CD4-positive, alpha-beta T cell (primary cell): ENCODE results near the gene ACCS. TPM values are rescaled to one million over a fixed set of nuclear protein-coding genes. Genes with fewer than 3 reads are reported as not detected.

ENCODE experiments used
- ATAC-seq: fragments of 200-7000 bp; cut with Tn5 transposase; one replicate; pipeline ENCODE4 v1.10.0; 2022; ENCODE audit warnings: mild to moderate bottlenecking; ENCODE audit not compliant: poor library complexity
- CTCF ChIA-PET: fragments of 350-600 bp; sonication (Branson Sonifier 250); formaldehyde crosslinking; loops from one replicate; lab custom pipeline; 2021; ENCODE audit warnings: antibody characterized with exemption, inconsistent platforms; lab: Charles Lee
- POLR2A ChIA-PET: fragments of 350-600 bp; sonication (Branson Sonifier 250); formaldehyde crosslinking; loops from one replicate; lab custom pipeline; 2021; ENCODE audit warnings: antibody characterized with exemption, inconsistent platforms; lab: Charles Lee
- DNase-seq, 14 experiments: peaks; one replicate each; pipeline ENCODE4 v3.0.0-alpha.2; 2013 to 2020; ENCODE audit warnings: mixed read lengths in 2 of 14
- H3K27ac ChIP-seq, 2 donors: one replicate each; pipeline versions ENCODE4 v1.5.1 to v1.7.0; 2013; ENCODE audit warnings: low read length in 2 of 2, low read depth in 1 of 2, mild to moderate bottlenecking in 1 of 2
- H3K27me3 ChIP-seq, 2 experiments: 1 replicate in 1 of 2; 2 replicates in 1 of 2; pipeline versions ENCODE4 v1.6.1 to v1.7.0; 2013; ENCODE audit warnings: low read length in 2 of 2, control low read depth in 1 of 2, mild to moderate bottlenecking in 1 of 2, moderate library complexity in 1 of 2; ENCODE audit not compliant: insufficient read depth in 2 of 2, control insufficient read depth in 1 of 2
- H3K36me3 ChIP-seq: one replicate; pipeline ENCODE4 v1.6.1; 2013; ENCODE audit warnings: low read length, control low read depth; ENCODE audit not compliant: insufficient read depth
- H3K4me1 ChIP-seq: one replicate; pipeline ENCODE4 v1.6.1; 2013; ENCODE audit warnings: low read length, control low read depth; ENCODE audit not compliant: insufficient read depth
- H3K4me3 ChIP-seq: one replicate; pipeline ENCODE4 v1.5.1; 2013; ENCODE audit warnings: mild to moderate bottlenecking, low read length, moderate library complexity
- H3K9me3 ChIP-seq, 2 experiments: 1 replicate in 1 of 2; 2 replicates in 1 of 2; pipeline versions ENCODE4 v1.6.1 to v1.7.0; 2013; ENCODE audit warnings: low read length in 2 of 2, mild to moderate bottlenecking in 2 of 2, control low read depth in 1 of 2, moderate library complexity in 1 of 2; ENCODE audit not compliant: control insufficient read depth in 1 of 2, insufficient read depth in 1 of 2
- H3K27ac Mint-ChIP-seq: one replicate; pipeline ENCODE4 v1.8.0; 2020; ENCODE audit warnings: mixed read lengths
- H3K27me3 Mint-ChIP-seq: one replicate; pipeline ENCODE4 v1.8.0; 2021; ENCODE audit warnings: mixed read lengths
- H3K36me3 Mint-ChIP-seq: one replicate; pipeline ENCODE4 v1.8.0; 2021; ENCODE audit warnings: low read depth, mixed read lengths
- H3K4me1 Mint-ChIP-seq: one replicate; pipeline ENCODE4 v1.8.0; 2021; ENCODE audit warnings: low read depth, mixed read lengths
- H3K4me3 Mint-ChIP-seq: one replicate; pipeline ENCODE4 v1.8.0; 2020; ENCODE audit warnings: mild to moderate bottlenecking, mixed read lengths
- H3K9me3 Mint-ChIP-seq: one replicate; pipeline ENCODE4 v1.8.0; 2020; ENCODE audit warnings: mixed read lengths
- intact Hi-C, 2 experiments: fragments of 100-400 bp; cut with DNase I in 1 of 2; cut with micrococcal nuclease in 1 of 2; formaldehyde crosslinking; loops; one replicate each; pipeline versions ENCODE4 v1.15.1 to v1.9.0; 2023 to 2025; cut with DNase I, micrococcal nuclease
- total RNA-seq, 174 experiments: library from RNA in 2 of 174; stranded (reverse) in 2 of 174; gene quantifications; one replicate each; pipeline ENCODE4 v1.2.3 and lab custom pipeline; 2021 to 2026
- TF ChIP-seq, protein P1 (sequence below): fragments of 200-600 bp; IDR thresholded peaks from one replicate; pipeline ENCODE4 v1.8.0; 2022; ENCODE audit warnings: antibody characterized with exemption, mild to moderate bottlenecking

ACCS gene
- total RNA-seq, 2 experiments from 2014 or later, result 17.7 to 18.7 TPM

- H3K9me3 ChIP-seq, result peaks cover 0 to 5% of the 10 kb centered on the region in 2 experiments
- Mint-ChIP-seq H3K4me1 (no peaks in the 10 kb centered on the region), H3K36me3 (no peaks in the 10 kb centered on the region), H3K4me3 (no peak overlapping the region), H3K27ac (no peak overlapping the region), H3K9me3 (peaks cover 6% of the 10 kb centered on the region), H3K27me3 (peaks cover 13% of the 10 kb centered on the region)
- POLR2A ChIA-PET, result no interaction called here
- no peak overlapping the region for H3K27ac ChIP-seq
- H3K4me3 ChIP-seq, result no peak overlapping the region
- CTCF ChIA-PET, result no interaction called here
- no peak for ATAC-seq
- intact Hi-C loops, result no loop called here
- H3K36me3 ChIP-seq, result no peaks in the 10 kb centered on the region
- no peaks in the 10 kb centered on the region for H3K4me1 ChIP-seq
- peaks cover 7 to 13% of the 10 kb centered on the region in 2 experiments for H3K27me3 ChIP-seq
- TF ChIP-seq, protein P1, sequence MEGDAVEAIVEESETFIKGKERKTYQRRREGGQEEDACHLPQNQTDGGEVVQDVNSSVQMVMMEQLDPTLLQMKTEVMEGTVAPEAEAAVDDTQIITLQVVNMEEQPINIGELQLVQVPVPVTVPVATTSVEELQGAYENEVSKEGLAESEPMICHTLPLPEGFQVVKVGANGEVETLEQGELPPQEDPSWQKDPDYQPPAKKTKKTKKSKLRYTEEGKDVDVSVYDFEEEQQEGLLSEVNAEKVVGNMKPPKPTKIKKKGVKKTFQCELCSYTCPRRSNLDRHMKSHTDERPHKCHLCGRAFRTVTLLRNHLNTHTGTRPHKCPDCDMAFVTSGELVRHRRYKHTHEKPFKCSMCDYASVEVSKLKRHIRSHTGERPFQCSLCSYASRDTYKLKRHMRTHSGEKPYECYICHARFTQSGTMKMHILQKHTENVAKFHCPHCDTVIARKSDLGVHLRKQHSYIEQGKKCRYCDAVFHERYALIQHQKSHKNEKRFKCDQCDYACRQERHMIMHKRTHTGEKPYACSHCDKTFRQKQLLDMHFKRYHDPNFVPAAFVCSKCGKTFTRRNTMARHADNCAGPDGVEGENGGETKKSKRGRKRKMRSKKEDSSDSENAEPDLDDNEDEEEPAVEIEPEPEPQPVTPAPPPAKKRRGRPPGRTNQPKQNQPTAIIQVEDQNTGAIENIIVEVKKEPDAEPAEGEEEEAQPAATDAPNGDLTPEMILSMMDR, result no peak
- peak in 4 of 14 experiments; percentile 2 to 35 (median 24) for DNase-seq
These were observed 29.0 kb upstream of the ACCS start for GRCh38 chr11:44036811-44037657.

DNA sequence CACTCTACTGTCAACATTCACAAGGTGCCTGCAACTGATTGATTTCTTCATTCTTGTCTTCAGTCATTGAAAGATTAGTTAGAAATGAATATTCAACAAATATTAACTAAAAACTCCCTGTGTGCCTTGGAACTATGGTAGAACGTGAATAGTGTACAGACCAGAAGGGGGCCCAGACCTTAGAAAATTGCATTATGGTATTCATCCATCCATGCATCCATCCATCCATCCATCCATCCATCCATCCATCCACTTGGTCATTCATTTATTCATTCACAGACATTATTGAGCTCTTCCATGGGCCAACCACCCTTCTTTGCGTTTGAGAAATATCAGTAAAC lies 28.4 kb upstream of the ACCS start:
- no peaks in the 10 kb centered on the region for H3K36me3 Mint-ChIP-seq
- POLR2A ChIA-PET, result no interaction called here
- no peak overlapping the region for H3K4me3 Mint-ChIP-seq
- Histone ChIP-seq H3K4me1 (no peaks in the 10 kb centered on the region), H3K36me3 (no peaks in the 10 kb centered on the region), H3K4me3 (no peak overlapping the region), H3K27ac (no peak overlapping the region), H3K9me3 (peaks cover 0 to 5% of the 10 kb centered on the region in 2 experiments), H3K27me3 (peaks cover 2 to 10% of the 10 kb centered on the region in 2 experiments)
- H3K27ac Mint-ChIP-seq, result no peak overlapping the region
- DNase-seq (no peak), ATAC-seq (no peak)
- H3K9me3 Mint-ChIP-seq, result peaks cover 6% of the 10 kb centered on the region
- CTCF ChIA-PET, result no interaction called here
- no peaks in the 10 kb centered on the region for H3K4me1 Mint-ChIP-seq
- peaks cover 9% of the 10 kb centered on the region for H3K27me3 Mint-ChIP-seq
- intact Hi-C loops, result no loop called here
- TF ChIP-seq, protein P1, result no peak

GRCh38 chr11:44043157-44043556 lies 22.9 kb upstream of the ACCS start:
- Mint-ChIP-seq H3K4me1 (no peaks in the 10 kb centered on the region), H3K4me3 (no peak overlapping the region), H3K36me3 (no peaks in the 10 kb centered on the region), H3K27ac (no peak overlapping the region), H3K9me3 (peaks cover 6% of the 10 kb centered on the region), H3K27me3 (peaks cover 9% of the 10 kb centered on the region)
- H3K4me1 ChIP-seq, result no peaks in the 10 kb centered on the region
- TF ChIP-seq, protein P1, result no peak
- no peaks in the 10 kb centered on the region for H3K27me3 ChIP-seq
- intact Hi-C loops, result no loop called here
- no peaks in the 10 kb centered on the region for H3K36me3 ChIP-seq
- DNase-seq (no peak), ATAC-seq (no peak)
- no peak overlapping the region for H3K27ac ChIP-seq
- H3K4me3 ChIP-seq, result no peak overlapping the region
- POLR2A ChIA-PET, result no interaction called here
- peaks cover 0 to 5% of the 10 kb centered on the region in 2 experiments for H3K9me3 ChIP-seq
- CTCF ChIA-PET, result no interaction called here
